Fibroblast of pulmonary artery (primary cell): ENCODE data around the gene CT55.
A peak's percentile ranks its signal among the peaks of the same experiment; 100 is the strongest.
"Not testable (repeated sequence)": the region's sequence is repeated elsewhere in the genome, so short reads cannot be mapped to it uniquely, and the experiment has no call there.

Source experiments
- DNase-seq: peaks from one replicate; pipeline ENCODE4 v3.0.0-alpha.2; 2010; ENCODE audit warnings: low read depth
- H3K4me3 ChIP-seq: replicated peaks from 2 replicates; pipeline ENCODE4 v1.5.1; 2011; ENCODE audit warnings: low read depth, mild to moderate bottlenecking, control low read depth, low read length, moderate library complexity
- CTCF ChIP-seq: IDR thresholded peaks from 2 replicates; pipeline ENCODE4 v1.5.1; 2011; ENCODE audit warnings: mild to moderate bottlenecking, control low read depth, low read length, inconsistent platforms; ENCODE audit errors: missing control alignments

Gene CT55

GRCh38 chrX:135191838-135192237, 20.6 kb upstream of the CT55 start:
- no peak for TF ChIP-seq CTCF
- no peak overlapping the region for H3K4me3 ChIP-seq
- DNase-seq = no peak

GRCh38 chrX:135185795-135186443, 14.7 kb upstream of the CT55 start:
- TF ChIP-seq CTCF = peak; percentile 49
- DNase-seq = peak; percentile 59
- H3K4me3 ChIP-seq = no peak overlapping the region

GRCh38 chrX:135178636-135179035, 7.4 kb upstream of the CT55 start:
- H3K4me3 ChIP-seq = no peak overlapping the region
- no peak for DNase-seq
- TF ChIP-seq CTCF = no peak

GRCh38 chrX:135170468-135170867, 730 bp downstream of the CT55 start:
- no peak overlapping the region for H3K4me3 ChIP-seq
- no peak for DNase-seq
- no peak for TF ChIP-seq CTCF

GRCh38 chrX:135169534-135169933, 1.7 kb downstream of the CT55 start:
- not testable (repeated sequence) for DNase-seq, H3K4me3 ChIP-seq

- H3K4me3 ChIP-seq = no peak overlapping the region
- no peak for DNase-seq
- TF ChIP-seq CTCF = no peak
Observed at GRCh38 chrX:135168486-135168885, 2.7 kb downstream of the CT55 start.

- H3K4me3 ChIP-seq = not testable (repeated sequence)
Observed at GRCh38 chrX:135154688-135155087, 16.5 kb downstream of the CT55 start.

GRCh38 chrX:135126145-135126544, 45.1 kb downstream of the CT55 start:
- not testable (repeated sequence) for H3K4me3 ChIP-seq, DNase-seq

More at GRCh38 chrX:135154688-135155087, 16.5 kb downstream of the CT55 start:
- not testable (repeated sequence) for DNase-seq

- H3K4me3 ChIP-seq, DNase-seq: not testable (repeated sequence)
Observed at GRCh38 chrX:135120056-135120576, 51.1 kb downstream of the CT55 start, which contains the start of gene ETDB. TSS of gene ETDB (minus strand) at chrX:135120526. CDS start at chrX:135119261, 1,265 bp downstream.

- H3K4me3 ChIP-seq, DNase-seq: not testable (repeated sequence)
Observed at GRCh38 chrX:135116064-135116463, 55.1 kb downstream of the CT55 start.
